Body of pancreas (tissue), 4 donors: Measurements from ENCODE around the gene BMAL1. TPM values are rescaled to one million over a fixed set of nuclear protein-coding genes. Genes with fewer than 3 reads are reported as not detected.

ENCODE experiments used
- ATAC-seq: fragments of 150-250 bp; one replicate; pipeline ENCODE4 v1.9.1; 2016
- DNase-seq, 4 donors: peaks; one replicate each; pipeline ENCODE4 v3.0.0-alpha.2; 2019
- H3K27ac ChIP-seq, 4 donors: fragments of 200-600 bp; sonication (generic); 1 replicate in 3 of 4; 2 replicates in 1 of 4; pipeline versions ENCODE4 v1.5.1 to v1.6.1; 2016 to 2019; ENCODE audit warnings: mild to moderate bottlenecking in 1 of 4, mixed read lengths in 1 of 4, moderate library complexity in 1 of 4
- H3K27me3 ChIP-seq, 2 donors: fragments of 200-600 bp; sonication (generic); one replicate each; pipeline ENCODE4 v1.6.0; 2016; ENCODE audit warnings: mild to moderate bottlenecking in 1 of 2
- H3K36me3 ChIP-seq, 2 donors: fragments of 200-600 bp; sonication (generic); replicated peaks in 1 of 2; 2 replicates each; pipeline ENCODE4 v1.5.1; 2016; ENCODE audit warnings: low read depth in 2 of 2; ENCODE audit not compliant: insufficient read depth in 1 of 2
- H3K4me1 ChIP-seq: fragments of 200-600 bp; sonication (generic); one replicate; pipeline ENCODE4 v1.6.0; 2016
- H3K4me3 ChIP-seq, 2 donors: fragments of 200-600 bp; sonication (generic); 1 replicate in 1 of 2; 2 replicates in 1 of 2; pipeline ENCODE4 v1.5.1; 2016 to 2019
- H3K9me3 ChIP-seq, 3 donors: fragments of 200-600 bp; sonication (generic); 1 replicate in 2 of 3; 2 replicates in 1 of 3; pipeline ENCODE4 v1.5.1; 2016
- POLR2A ChIP-seq, 3 donors: fragments of 450-650 bp; IDR thresholded peaks; one replicate each; pipeline ENCODE4 v1.6.1; 2016; ENCODE audit warnings: antibody characterized with exemption in 3 of 3, mild to moderate bottlenecking in 2 of 3
- WGBS, 2 donors: methylation state at CpG; one replicate each; pipeline ENCODE4 v1.1.5; 2017; 5-methylcytosine and 5-hydroxymethylcytosine counted together
- intact Hi-C: fragments of 100-400 bp; cut with DNase I; formaldehyde crosslinking; loops from one replicate; pipeline ENCODE4 v1.15.1; 2023
- total RNA-seq, 2 donors: library from RNA; depleted of rRNA; stranded (reverse); fragments of >200 nt; gene quantifications; one replicate each; pipeline ENCODE4 v1.1.0, GENCODE V29; 2016
- TF ChIP-seq, protein P1 (sequence below), 7 experiments: fragments of 450-650 bp in 4 of 7; fragments of 200-600 bp in 3 of 7; sonication (generic) in 3 of 7; IDR thresholded peaks; one replicate each; pipeline ENCODE4 v1.5.1; 2016 to 2019; ENCODE audit warnings: antibody characterized with exemption in 7 of 7

Gene BMAL1
- total RNA-seq, 2 donors from 2014 or later: 19.5 to 35.3 TPM

DNA sequence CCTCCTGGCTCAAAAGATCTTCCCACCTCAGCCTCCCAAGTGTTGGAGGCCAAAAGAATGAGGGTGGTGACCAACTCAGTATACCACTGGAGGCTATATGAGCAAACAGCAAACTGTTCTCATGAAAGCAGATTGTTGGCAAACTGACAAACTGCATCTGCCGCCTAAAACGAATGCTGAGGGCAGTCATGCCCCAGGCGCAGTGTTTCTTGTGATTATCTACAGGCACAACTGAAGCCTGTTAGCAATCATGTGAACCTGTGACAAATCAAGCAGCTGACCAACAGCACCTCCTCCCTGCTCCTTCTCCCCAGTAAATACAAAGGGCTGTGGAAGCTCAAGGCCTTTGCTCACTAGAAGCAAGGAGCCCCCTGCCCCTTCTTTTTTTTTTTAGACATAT lies 137.6 kb downstream of the BMAL1 start:
- 77 to 86% methylated on average over 3 of the region's 3 CpGs for WGBS, 2 donors
- Histone ChIP-seq H3K9me3 (no peaks in the 10 kb centered on the region), H3K27ac (no peak overlapping the region), H3K36me3 (peaks cover 0 to 7% of the 10 kb centered on the region in 2 donors), H3K4me3 (no peak overlapping the region), H3K27me3 (no peaks in the 10 kb centered on the region), H3K4me1 (no peaks in the 10 kb centered on the region)
- TF ChIP-seq, protein P1, sequence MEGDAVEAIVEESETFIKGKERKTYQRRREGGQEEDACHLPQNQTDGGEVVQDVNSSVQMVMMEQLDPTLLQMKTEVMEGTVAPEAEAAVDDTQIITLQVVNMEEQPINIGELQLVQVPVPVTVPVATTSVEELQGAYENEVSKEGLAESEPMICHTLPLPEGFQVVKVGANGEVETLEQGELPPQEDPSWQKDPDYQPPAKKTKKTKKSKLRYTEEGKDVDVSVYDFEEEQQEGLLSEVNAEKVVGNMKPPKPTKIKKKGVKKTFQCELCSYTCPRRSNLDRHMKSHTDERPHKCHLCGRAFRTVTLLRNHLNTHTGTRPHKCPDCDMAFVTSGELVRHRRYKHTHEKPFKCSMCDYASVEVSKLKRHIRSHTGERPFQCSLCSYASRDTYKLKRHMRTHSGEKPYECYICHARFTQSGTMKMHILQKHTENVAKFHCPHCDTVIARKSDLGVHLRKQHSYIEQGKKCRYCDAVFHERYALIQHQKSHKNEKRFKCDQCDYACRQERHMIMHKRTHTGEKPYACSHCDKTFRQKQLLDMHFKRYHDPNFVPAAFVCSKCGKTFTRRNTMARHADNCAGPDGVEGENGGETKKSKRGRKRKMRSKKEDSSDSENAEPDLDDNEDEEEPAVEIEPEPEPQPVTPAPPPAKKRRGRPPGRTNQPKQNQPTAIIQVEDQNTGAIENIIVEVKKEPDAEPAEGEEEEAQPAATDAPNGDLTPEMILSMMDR (IDR thresholded peaks at IDR 0.05): no peak
- no peak for TF ChIP-seq POLR2A (IDR thresholded peaks at IDR 0.05)
- intact Hi-C loops: no loop called here
- DNase-seq (no peak), ATAC-seq (no peak)

GRCh38 chr11:13421561-13421960 lies 144.0 kb downstream of the BMAL1 start:
- TF ChIP-seq, protein P1 (IDR thresholded peaks at IDR 0.05): no peak
- TF ChIP-seq POLR2A (IDR thresholded peaks at IDR 0.05): no peak
- no peak for ATAC-seq

GRCh38 chr11:13423372-13423771 lies 145.8 kb downstream of the BMAL1 start:
- H3K27ac ChIP-seq: no peak overlapping the region

More at GRCh38 chr11:13421561-13421960, 144.0 kb downstream of the BMAL1 start:
- H3K27me3 ChIP-seq: no peaks in the 10 kb centered on the region
- H3K4me3 ChIP-seq: no peak overlapping the region
- peaks cover 0 to 1% of the 10 kb centered on the region in 2 donors for H3K36me3 ChIP-seq
- H3K27ac ChIP-seq: no peak overlapping the region
- no peaks in the 10 kb centered on the region for H3K9me3 ChIP-seq
- intact Hi-C loops: no loop called here
- 92 to 94% methylated on average over 6 of the region's 6 CpGs for WGBS, 2 donors
- DNase-seq: no peak
- peaks cover 9% of the 10 kb centered on the region for H3K4me1 ChIP-seq

DNA sequence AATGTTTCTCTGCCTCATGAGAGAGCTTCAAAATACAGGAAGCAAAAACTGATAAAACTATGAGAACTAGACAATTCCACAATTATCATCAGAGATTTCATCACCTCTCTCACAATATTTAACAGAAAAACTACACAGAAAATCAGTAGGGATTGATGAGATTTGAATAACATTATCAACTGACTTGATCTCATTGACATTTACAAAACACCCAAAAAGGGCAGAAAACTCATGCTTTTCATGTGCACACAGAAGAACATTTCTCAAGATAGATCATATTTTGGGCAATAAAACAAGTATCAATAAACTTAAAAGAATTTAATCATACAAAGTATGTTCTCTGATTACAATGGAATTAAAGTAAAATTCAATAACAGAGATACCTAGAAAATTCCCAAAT lies 149.8 kb downstream of the BMAL1 start:
- no peak for TF ChIP-seq POLR2A (IDR thresholded peaks at IDR 0.05)
- TF ChIP-seq, protein P1 (IDR thresholded peaks at IDR 0.05): no peak
- Histone ChIP-seq H3K4me1 (peaks cover 9% of the 10 kb centered on the region), H3K27me3 (no peaks in the 10 kb centered on the region), H3K4me3 (no peak overlapping the region), H3K36me3 (no peaks in the 10 kb centered on the region), H3K9me3 (no peaks in the 10 kb centered on the region), H3K27ac (no peak overlapping the region)
- no peak for ATAC-seq
- DNase-seq: no peak
- intact Hi-C loops: no loop called here

More at GRCh38 chr11:13423372-13423771, 145.8 kb downstream of the BMAL1 start:
- Histone ChIP-seq H3K27me3 (no peaks in the 10 kb centered on the region), H3K9me3 (no peaks in the 10 kb centered on the region), H3K4me1 (peaks cover 9% of the 10 kb centered on the region), H3K36me3 (peaks cover 0 to 1% of the 10 kb centered on the region in 2 donors), H3K4me3 (no peak overlapping the region)
- DNase-seq (no peak), ATAC-seq (no peak)
- 49 to 56% methylated on average over 6 of the region's 6 CpGs for WGBS, 2 donors
- intact Hi-C loops: no loop called here
- TF ChIP-seq POLR2A (IDR thresholded peaks at IDR 0.05): no peak
- TF ChIP-seq, protein P1 (IDR thresholded peaks at IDR 0.05): no peak

DNA sequence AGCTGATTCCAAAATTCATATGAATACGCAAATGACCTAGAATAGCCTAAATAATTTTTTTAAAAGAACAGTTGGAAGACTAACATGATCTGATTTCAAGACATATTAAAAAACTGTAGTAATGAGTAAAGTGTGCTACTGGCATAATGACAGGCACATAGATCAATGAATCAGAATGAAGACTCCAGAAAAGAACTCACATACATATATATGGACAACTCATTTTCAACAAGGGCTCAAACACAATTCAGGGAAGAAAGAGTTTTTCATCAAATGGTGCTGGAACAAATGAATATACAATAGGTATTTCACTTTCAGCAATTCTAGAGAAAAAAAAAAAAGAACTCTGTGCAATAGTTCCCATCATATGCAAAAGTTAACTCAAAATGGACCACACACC lies 151.7 kb downstream of the BMAL1 start:
- no peaks in the 10 kb centered on the region for H3K9me3 ChIP-seq
- WGBS, 2 donors: 0 to 100% methylated on average over 1 of the region's 1 CpG
- TF ChIP-seq POLR2A (IDR thresholded peaks at IDR 0.05): no peak
- TF ChIP-seq, protein P1 (IDR thresholded peaks at IDR 0.05): no peak

More for the DNA sequence above, 151.7 kb downstream of the BMAL1 start:
- DNase-seq (no peak), ATAC-seq (no peak)
- Histone ChIP-seq H3K4me1 (peaks cover 4% of the 10 kb centered on the region), H3K27me3 (no peaks in the 10 kb centered on the region), H3K36me3 (no peaks in the 10 kb centered on the region), H3K27ac (no peak overlapping the region), H3K4me3 (no peak overlapping the region)
- intact Hi-C loops: no loop called here
